GM23338 (cell line): ENCODE measurements around the gene SETD1A. TPM values are rescaled to one million over a fixed set of nuclear protein-coding genes. Genes with fewer than 3 reads are reported as not detected.

Source experiments
- ATAC-seq: fragments of 200-7000 bp; cut with Tn5 transposase; 3 replicates; pipeline ENCODE4 v1.9.1; 2020
- DNase-seq: peaks from one replicate; pipeline ENCODE4 v3.0.0-alpha.2; 2015; ENCODE audit warnings: low spot score
- H2AFZ ChIP-seq: fragments of 200-600 bp; sonication (generic); 2 replicates; pipeline ENCODE4 v1.8.0; 2016; ENCODE audit warnings: antibody characterized with exemption, mild to moderate bottlenecking, moderate library complexity
- H3F3A ChIP-seq: fragments of 200-600 bp; sonication (generic); replicated peaks from 2 replicates; pipeline ENCODE4 v1.8.0; 2017; ENCODE audit warnings: antibody characterized with exemption, mixed run types, low read depth
- H3K27ac ChIP-seq: fragments of 200-600 bp; sonication (generic); 2 replicates; pipeline ENCODE4 v1.6.1; 2016; ENCODE audit warnings: low read depth
- H3K27me3 ChIP-seq: fragments of 200-600 bp; sonication (generic); 2 replicates; pipeline ENCODE4 v1.8.0; 2016; ENCODE audit warnings: mild to moderate bottlenecking, mixed run types, moderate library complexity; ENCODE audit not compliant: insufficient read depth
- H3K36me3 ChIP-seq: fragments of 200-600 bp; sonication (generic); 2 replicates; pipeline ENCODE4 v1.8.0; 2016; ENCODE audit warnings: mild to moderate bottlenecking; ENCODE audit not compliant: insufficient read depth
- H3K4me1 ChIP-seq: fragments of 200-600 bp; sonication (generic); 2 replicates; pipeline ENCODE4 v1.8.0; 2016; ENCODE audit warnings: mild to moderate bottlenecking, moderate library complexity; ENCODE audit not compliant: insufficient read depth
- H3K4me2 ChIP-seq: fragments of 200-600 bp; sonication (generic); 2 replicates; pipeline ENCODE4 v1.7.1; 2017; ENCODE audit warnings: mixed run types
- H3K4me3 ChIP-seq: fragments of 200-600 bp; sonication (generic); 2 replicates; pipeline ENCODE4 v1.6.1; 2016; ENCODE audit warnings: mixed run types
- H3K79me2 ChIP-seq: fragments of 200-600 bp; sonication (generic); replicated peaks from 2 replicates; pipeline ENCODE4 v1.8.0; 2017; ENCODE audit warnings: mild to moderate bottlenecking; ENCODE audit not compliant: insufficient read depth
- H3K9me2 ChIP-seq: fragments of 200-600 bp; sonication (generic); 2 replicates; pipeline ENCODE4 v1.8.0; 2017; ENCODE audit not compliant: insufficient read depth
- H4K20me1 ChIP-seq: fragments of 200-600 bp; sonication (generic); replicated peaks from 2 replicates; pipeline ENCODE4 v1.8.0; 2017; ENCODE audit warnings: mild to moderate bottlenecking; ENCODE audit not compliant: insufficient read depth
- H3K27ac Mint-ChIP-seq: 2 replicates; pipeline ENCODE4 v1.8.0; 2020; ENCODE audit warnings: inconsistent platforms, mild to moderate bottlenecking, moderate library complexity, mixed read lengths
- H3K27me3 Mint-ChIP-seq: 3 replicates; pipeline ENCODE4 v1.8.0; 2022; ENCODE audit warnings: low read depth, mild to moderate bottlenecking, moderate library complexity, mixed read lengths, inconsistent platforms; ENCODE audit not compliant: insufficient read depth, poor library complexity
- H3K36me3 Mint-ChIP-seq: 3 replicates; pipeline ENCODE4 v1.8.0; 2021; ENCODE audit warnings: low read depth, mild to moderate bottlenecking, inconsistent platforms, moderate library complexity, mixed read lengths
- H3K4me1 Mint-ChIP-seq: 3 replicates; pipeline ENCODE4 v1.8.0; 2020; ENCODE audit warnings: mild to moderate bottlenecking, inconsistent platforms, mixed read lengths
- H3K4me3 Mint-ChIP-seq: 3 replicates; pipeline ENCODE4 v1.8.0; 2021; ENCODE audit warnings: moderate library complexity, mild to moderate bottlenecking, inconsistent platforms, mixed read lengths
- H3K9me3 Mint-ChIP-seq: 3 replicates; pipeline ENCODE4 v1.8.0; 2020; ENCODE audit warnings: moderate library complexity, mild to moderate bottlenecking, inconsistent platforms, mixed read lengths
- CREB1 ChIP-seq: fragments of 250-450 bp; sonication (Bioruptor Pico); IDR thresholded peaks from 2 replicates; pipeline ENCODE4 v1.5.0; 2020; ENCODE audit warnings: low read depth, mild to moderate bottlenecking, moderate library complexity
- ETS1 ChIP-seq: IDR thresholded peaks from 2 replicates; pipeline ENCODE4 v1.6.1; 2016; ENCODE audit warnings: antibody characterized with exemption
- EZH2phosphoT487 ChIP-seq: fragments of 200-600 bp; sonication (generic); IDR thresholded peaks from one replicate; pipeline ENCODE4 v1.8.1; 2018; ENCODE audit warnings: antibody characterized with exemption; ENCODE audit not compliant: unreplicated experiment
- JUNB ChIP-seq: IDR thresholded peaks from one replicate; pipeline ENCODE4 v1.6.1; 2016; ENCODE audit warnings: antibody characterized with exemption; ENCODE audit not compliant: unreplicated experiment
- NANOG ChIP-seq: IDR thresholded peaks from 2 replicates; pipeline ENCODE4 v1.6.1; 2016; ENCODE audit warnings: antibody characterized with exemption, borderline replicate concordance
- REST ChIP-seq: IDR thresholded peaks from one replicate; pipeline ENCODE4 v1.6.1; 2018; ENCODE audit warnings: antibody characterized with exemption; ENCODE audit not compliant: unreplicated experiment
- ZNF462 ChIP-seq: fragments of 250-450 bp; sonication (Bioruptor Pico); IDR thresholded peaks from 2 replicates; pipeline ENCODE4 v1.5.0; 2020; ENCODE audit warnings: mild to moderate bottlenecking, moderate library complexity
- polyA plus RNA-seq: library from polyadenylated mRNA; unstranded; fragments of >200 nt; fragmentation: Nextera tagmentation; extraction: Ambion mirVana; gene quantifications from 2 replicates; pipeline ENCODE4 v1.2.1, GENCODE V29; 2016
- total RNA-seq: library from RNA; depleted of rRNA; stranded (reverse); fragments of >200 nt; shearing (Covaris generic); gene quantifications from 2 replicates; pipeline ENCODE4 v1.2.3, GENCODE V29; 2014

The SETD1A gene
- total and polyA plus RNA-seq, 2 experiments from 2014 or later = 10.8 to 21.9 TPM

GRCh38 chr16:30914830-30915229, 42.7 kb upstream of the SETD1A start:
- Mint-ChIP-seq H3K27ac (no peak overlapping the region), H3K4me3 (no peak overlapping the region), H3K9me3 (no peaks in the 10 kb centered on the region), H3K27me3 (peaks cover 4% of the 10 kb centered on the region), H3K36me3 (no peaks in the 10 kb centered on the region), H3K4me1 (peaks cover 10% of the 10 kb centered on the region; the same call in 2 of the 3 replicates)
- Histone ChIP-seq H2AFZ (no peak overlapping the region), H3K4me1 (peaks cover 4% of the 10 kb centered on the region; the same call in 1 of the 2 replicates), H3K4me2 (no peak overlapping the region), H3K79me2 (no peaks in the 10 kb centered on the region), H3K27ac (no peak overlapping the region), H3K9me2 (no peaks in the 10 kb centered on the region), H3K4me3 (no peak overlapping the region), H3K36me3 (no peaks in the 10 kb centered on the region), H3K27me3 (no peaks in the 10 kb centered on the region), H4K20me1 (no peaks in the 10 kb centered on the region), H3F3A (no peaks in the 10 kb centered on the region)
- TF ChIP-seq EZH2phosphoT487 (no peak), CREB1 (no peak), ZNF462 (no peak), NANOG (no peak), JUNB (no peak), ETS1 (no peak), REST (no peak)
- DNase-seq (no peak), ATAC-seq (no peak)
